Fibroblast of skin of left quadriceps (primary cell): ENCODE results near the gene CASD1.

ENCODE experiments used
- DNase-seq, 2 experiments: peaks; one replicate each; pipeline ENCODE4 v3.0.0-alpha.2; 2013; ENCODE audit warnings: low read depth in 2 of 2

Gene CASD1

DNA sequence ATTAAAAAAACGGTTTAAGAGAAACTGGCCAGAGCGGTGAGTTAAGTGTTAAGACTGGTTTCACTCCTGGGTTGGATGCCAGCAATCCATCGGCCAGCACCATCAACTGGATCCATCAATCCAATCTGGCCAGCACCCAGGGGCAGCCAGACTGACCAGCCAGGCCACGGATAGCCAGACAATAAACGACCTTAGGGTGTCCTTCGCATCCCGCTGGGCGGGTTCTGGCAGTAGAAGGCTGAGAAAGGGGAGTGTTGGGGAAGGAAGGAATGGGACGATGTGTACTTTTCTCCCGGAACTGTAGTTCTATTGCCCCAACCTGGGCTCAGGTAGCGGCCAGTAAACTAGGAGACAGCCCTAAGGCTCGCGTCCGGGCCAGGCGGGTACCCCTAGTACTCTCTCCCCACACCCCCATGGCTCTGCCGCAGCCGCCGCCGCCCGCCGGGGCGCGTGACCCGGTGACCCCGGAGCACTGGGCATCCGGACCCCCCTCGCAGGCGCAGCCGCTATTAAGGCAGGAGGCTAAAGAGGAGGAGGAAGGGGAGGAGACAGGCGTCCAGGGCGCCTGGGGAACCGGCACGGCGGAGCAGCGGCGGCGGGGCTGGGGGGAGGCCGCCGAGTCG is at the start of gene CASD1:
TSS of gene CASD1 (plus strand) at position 546 of the 623 bp plus-strand sequence. CDS start 276 bp downstream, outside the sequence.
- DNase-seq, result no peak

DNA sequence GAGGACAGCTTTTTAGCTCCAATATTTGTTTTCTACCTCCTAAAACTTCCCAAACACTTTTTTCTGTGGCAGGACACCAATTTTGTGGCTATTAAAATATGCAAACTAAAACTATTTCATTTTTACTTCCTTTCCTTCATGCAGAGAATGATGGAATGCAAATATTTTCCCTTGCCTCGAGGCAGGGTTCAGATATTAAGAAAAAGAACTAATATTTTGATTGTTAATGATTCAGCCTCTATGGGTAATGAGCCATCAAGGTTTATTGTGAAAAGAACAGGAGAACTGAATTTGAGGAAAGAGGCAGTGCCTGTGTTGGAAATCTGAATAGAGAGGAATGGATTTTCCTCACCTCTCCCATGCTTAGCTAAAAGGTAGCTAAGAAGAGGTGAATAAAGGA is 43.1 kb upstream of the CASD1 start:
- no peak for DNase-seq

DNA sequence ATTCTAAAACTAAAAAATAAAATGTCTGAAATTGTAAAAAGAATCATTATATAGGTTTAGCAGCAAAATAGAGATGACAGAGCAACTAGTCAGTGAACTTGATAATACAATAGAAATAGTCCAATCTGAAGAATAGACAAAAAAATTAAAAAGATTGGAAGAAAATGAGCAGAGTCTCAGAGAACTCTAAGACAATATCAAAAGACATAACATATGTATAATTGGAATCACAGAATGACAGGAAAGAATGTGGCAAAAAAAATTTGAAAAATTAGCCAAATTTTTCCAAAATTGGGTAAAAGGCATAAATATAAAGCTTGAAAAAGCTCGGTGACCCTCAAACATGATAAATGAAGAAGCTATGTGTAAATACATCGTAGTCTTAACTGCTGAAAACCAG is 38.0 kb upstream of the CASD1 start:
- DNase-seq, result no peak

GRCh38 chr7:94472608-94473007 is 37.0 kb upstream of the CASD1 start:
- DNase-seq, result no peak

- DNase-seq, result no peak
Observed at GRCh38 chr7:94476251-94476840, 33.3 kb upstream of the CASD1 start.

DNA sequence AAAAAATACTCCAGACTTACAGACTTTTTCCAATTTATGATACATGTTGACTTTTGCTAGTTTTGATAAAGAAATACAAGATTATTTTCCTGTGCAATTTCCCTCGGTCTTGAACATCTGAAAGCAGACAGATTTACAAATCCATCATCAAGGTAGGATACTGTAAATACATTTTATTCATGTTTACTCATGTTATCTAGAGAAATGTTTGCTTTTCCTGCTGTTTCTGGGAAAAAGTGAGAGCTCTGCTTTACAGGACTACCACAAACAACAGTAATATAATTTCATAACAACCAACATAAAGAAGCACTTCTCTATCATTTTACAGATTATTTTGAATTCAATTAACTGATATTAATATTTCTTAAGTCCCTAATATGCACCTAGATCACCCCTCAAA is 31.7 kb upstream of the CASD1 start:
- no peak for DNase-seq

GRCh38 chr7:94478648-94479214 is 30.9 kb upstream of the CASD1 start:
- DNase-seq, result no peak

DNA sequence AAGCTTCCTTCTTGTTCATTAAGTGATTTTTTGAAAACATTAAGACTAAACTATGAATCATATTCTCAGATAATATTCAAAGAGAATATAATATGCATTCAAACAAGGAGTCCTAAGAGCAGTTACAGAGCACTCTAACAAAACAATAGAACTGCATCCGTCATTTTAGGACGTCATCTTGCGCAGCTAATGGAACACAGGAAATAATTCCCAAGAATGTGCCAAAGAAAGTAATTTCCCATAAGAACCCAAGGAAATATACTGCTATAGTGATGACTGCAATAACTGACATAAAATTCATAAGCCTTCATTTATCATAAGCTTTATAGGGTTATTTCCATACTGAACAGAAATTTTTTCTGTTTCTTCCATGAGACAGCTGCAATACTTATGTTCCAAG is 28.3 kb upstream of the CASD1 start:
- no peak for DNase-seq

- DNase-seq, result no peak
Observed at GRCh38 chr7:94482796-94483195, 26.8 kb upstream of the CASD1 start.

- no peak for DNase-seq
Observed at GRCh38 chr7:94483843-94484242, 25.8 kb upstream of the CASD1 start.

- DNase-seq, result no peak
Observed at GRCh38 chr7:94486216-94486615, 23.4 kb upstream of the CASD1 start.

DNA sequence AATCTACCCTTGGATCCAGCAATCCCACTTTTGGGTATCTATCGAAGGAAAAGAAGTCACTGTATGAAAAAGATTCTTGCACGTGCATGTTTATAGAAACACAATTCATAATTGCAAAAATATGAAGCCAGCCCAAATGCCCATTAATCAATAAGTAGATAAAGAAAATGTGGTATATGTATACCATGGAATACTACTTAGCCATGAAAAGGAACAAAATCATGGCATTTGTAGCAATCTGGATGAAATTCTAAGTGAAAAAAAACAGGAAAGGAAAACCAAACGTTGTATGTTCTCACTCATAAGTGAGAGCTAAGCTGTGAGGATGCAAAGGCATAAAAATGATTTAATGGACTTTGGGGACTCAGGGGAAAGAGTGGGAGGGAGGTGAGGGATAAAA is 18.2 kb upstream of the CASD1 start:
- no peak for DNase-seq

- DNase-seq, result no peak
Observed at GRCh38 chr7:94492601-94493000, 17.0 kb upstream of the CASD1 start.

DNA sequence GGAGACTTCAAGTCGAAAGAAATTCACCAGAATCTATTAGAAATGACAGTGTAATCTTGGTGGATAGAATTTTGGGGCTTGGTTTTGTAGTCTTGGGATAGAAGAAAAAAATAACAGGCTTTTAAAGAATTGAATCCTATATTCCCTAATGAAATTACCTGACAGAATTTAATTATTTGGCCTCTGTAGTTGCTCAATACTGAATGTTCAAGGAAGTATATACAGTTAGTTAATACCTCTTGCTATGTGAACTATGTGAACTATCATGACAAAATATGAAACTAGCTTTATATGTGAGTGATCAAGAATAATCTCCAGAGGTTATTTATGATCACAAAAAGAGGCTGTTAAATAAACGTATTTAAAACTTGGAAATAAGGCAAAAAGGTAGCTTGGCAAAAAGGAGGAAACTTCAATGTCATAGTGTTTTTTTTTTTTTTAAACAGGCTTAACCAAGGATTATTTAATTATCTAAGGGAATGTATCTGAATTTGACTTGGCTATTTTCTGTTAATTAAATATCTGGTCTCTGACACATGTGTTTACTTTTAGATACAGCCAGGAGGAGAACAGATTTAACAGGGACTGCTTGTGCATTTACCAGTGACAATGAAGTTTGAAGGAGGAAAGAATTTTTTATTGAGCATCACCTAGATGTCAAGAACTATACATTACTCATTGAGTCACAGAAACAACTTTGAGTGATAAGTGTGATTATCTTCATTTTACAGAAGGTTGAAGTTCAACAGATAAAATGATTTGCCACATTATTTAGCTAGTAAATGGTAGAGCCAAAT is 11.5 kb upstream of the CASD1 start:
- DNase-seq, result no peak

DNA sequence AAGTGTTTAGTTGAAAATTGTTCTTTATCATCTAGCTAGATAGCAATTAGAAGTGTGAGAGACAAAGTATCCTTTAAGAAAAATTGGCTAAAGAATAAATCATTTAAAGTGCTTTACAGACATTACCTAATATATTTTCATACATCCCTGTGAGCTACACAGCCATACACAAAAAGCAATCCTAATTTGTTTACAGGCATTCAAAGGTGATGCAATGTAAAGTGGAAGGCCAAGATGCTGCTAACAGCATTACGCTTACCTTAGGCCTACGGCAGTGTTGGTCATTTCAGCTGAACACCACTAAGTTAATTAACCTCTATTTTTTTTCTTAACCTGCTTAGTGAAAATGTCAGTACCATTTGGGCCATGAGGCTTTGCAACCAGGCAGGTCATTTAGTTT is 10.7 kb upstream of the CASD1 start:
- DNase-seq, result no peak

- no peak for DNase-seq
Observed at GRCh38 chr7:94507462-94507861, 2.1 kb upstream of the CASD1 start.

GRCh38 chr7:94507962-94508361 is 1.6 kb upstream of the CASD1 start:
- DNase-seq, result no peak

DNA sequence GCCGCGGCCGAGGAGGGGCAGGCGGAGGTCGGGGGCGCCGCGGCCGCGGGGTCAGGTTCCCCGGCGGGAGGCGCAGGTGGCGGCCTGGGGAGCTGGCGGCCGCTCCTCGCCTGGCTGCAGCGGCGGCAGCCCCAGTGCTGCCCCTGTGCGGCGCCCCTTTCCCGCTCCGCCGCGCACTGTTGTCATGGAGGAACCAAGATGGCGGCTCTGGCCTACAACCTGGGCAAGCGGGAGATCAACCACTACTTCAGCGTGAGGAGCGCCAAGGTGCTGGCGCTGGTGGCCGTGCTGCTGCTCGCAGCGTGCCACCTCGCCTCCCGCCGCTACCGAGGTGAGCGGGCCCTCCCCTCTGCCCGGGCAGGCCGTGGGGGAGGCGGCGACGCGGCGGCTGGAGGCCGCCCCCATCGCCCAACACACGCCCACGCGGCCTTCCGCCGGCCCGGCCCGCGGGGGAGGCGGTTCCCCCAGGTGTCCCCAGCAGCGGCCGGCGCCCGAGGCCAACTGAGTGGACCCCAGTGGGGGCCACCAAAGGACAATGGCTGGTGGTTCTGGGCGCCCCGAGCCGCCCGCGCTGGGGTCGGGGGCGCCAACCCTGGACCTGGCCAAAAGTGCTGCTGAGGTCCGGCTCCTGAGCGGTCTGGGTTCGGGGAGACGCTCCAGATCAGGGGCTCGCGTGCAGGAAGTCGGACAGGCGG is 425 bp downstream of the CASD1 start:
- DNase-seq, result peak; percentile 29 to 32

DNA sequence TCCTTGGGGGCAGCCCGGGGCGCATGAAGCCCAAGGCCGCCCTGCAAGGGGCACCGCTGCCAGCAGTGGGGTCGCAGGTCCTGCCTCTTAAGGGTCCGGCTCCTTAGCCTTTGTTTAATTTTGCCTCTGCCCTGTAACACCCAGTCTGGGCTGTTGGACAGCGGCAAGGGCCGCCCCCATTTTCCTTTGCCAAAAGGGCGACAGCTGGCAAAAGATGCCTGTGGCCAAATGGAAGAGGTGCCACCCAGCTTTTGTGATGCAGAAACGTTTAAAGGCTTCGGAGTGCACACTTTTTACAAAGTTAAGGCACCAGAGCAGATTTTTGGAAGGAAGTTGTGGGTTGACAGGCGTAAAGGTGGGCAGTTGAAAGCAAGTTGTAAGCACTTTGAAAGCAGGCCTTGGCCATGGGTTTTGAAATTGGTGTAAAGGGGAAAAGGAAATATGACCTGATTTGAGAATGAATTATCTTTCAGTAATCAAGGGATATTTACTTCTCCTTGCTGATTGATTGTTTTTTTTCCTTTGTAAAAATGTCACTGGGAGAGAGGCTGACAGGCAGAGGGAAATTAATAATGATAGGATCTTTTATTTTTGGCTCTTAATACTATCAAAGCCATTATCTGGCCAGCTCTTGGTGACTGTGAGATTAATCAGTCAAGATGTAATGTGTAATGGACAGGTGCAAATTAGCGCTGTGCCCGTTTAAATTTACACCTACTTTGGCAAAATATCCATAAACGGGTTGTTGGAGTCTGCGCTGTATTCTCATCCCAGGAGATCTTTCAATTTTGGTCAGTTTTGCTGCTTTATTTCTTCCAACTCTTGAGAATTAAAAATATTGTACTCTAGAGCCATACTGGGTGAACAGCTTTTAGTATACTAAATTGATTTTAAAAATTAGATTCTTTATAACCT is 1.2 kb downstream of the CASD1 start:
- DNase-seq, result no peak

- no peak for DNase-seq
Observed at GRCh38 chr7:94511718-94512117, 2.1 kb downstream of the CASD1 start.
